Spleen (tissue), 7 donors: Measurements from ENCODE around the gene ZDHHC18.

ENCODE experiments used
- CTCF ChIP-seq, 11 experiments: fragments of 200-600 bp in 7 of 11; fragments of 450-650 bp in 4 of 11; sonication (generic) in 4 of 11; IDR thresholded peaks in 8 of 11; conservative IDR thresholded peaks in 3 of 11; 1 replicate in 7 of 11; 2 replicates in 4 of 11; pipeline versions ENCODE4 v1.4.0 to v1.8.0; 2016 to 2021; ENCODE audit warnings: antibody characterized with exemption in 11 of 11, inconsistent platforms in 4 of 11, mild to moderate bottlenecking in 1 of 11
- POLR2A ChIP-seq, 3 donors: fragments of 450-650 bp; IDR thresholded peaks; one replicate each; pipeline ENCODE4 v1.5.1; 2017; ENCODE audit warnings: antibody characterized with exemption in 3 of 3, mild to moderate bottlenecking in 1 of 3
- POLR2AphosphoS5 ChIP-seq, 3 donors: sonication (generic); formaldehyde crosslinking; IDR thresholded peaks; one replicate each; pipeline ENCODE4 v1.5.1; 2017; ENCODE audit warnings: antibody characterized with exemption in 3 of 3
- donor health status: DM: no; HTN: no; CAD: no; lungs with moderate emphysema.
- donor health status: DM: no; HTN: no; CAD: no.
- donor health status: DM: no; HTN: no; CAD: no.

GRCh38 chr1:26785611-26786436, 40.7 kb upstream of the ZDHHC18 start:
- TF ChIP-seq CTCF (IDR thresholded peaks at IDR 0.05 in 8 of 11, conservative IDR thresholded peaks at IDR 0.05 in 3 of 11) (no peak), POLR2A (IDR thresholded peaks at IDR 0.05) (no peak), POLR2AphosphoS5 (IDR thresholded peaks at IDR 0.05) (peak in 1 of 3 donors; percentile 62)
